C4-2B (cell line): ENCODE results near the gene SARS1.

Experiments used
- ZFX ChIP-seq: fragments of 450-650 bp; IDR thresholded peaks from 2 replicates; pipeline ENCODE4 v1.6.1; 2017
- TF ChIP-seq, protein P1 (sequence below): fragments of 450-650 bp; conservative IDR thresholded peaks from 2 replicates; pipeline ENCODE4 v1.5.1; 2017; ENCODE audit warnings: mild to moderate bottlenecking

- TF ChIP-seq, protein P1, sequence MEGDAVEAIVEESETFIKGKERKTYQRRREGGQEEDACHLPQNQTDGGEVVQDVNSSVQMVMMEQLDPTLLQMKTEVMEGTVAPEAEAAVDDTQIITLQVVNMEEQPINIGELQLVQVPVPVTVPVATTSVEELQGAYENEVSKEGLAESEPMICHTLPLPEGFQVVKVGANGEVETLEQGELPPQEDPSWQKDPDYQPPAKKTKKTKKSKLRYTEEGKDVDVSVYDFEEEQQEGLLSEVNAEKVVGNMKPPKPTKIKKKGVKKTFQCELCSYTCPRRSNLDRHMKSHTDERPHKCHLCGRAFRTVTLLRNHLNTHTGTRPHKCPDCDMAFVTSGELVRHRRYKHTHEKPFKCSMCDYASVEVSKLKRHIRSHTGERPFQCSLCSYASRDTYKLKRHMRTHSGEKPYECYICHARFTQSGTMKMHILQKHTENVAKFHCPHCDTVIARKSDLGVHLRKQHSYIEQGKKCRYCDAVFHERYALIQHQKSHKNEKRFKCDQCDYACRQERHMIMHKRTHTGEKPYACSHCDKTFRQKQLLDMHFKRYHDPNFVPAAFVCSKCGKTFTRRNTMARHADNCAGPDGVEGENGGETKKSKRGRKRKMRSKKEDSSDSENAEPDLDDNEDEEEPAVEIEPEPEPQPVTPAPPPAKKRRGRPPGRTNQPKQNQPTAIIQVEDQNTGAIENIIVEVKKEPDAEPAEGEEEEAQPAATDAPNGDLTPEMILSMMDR, result no peak
- no peak for TF ChIP-seq ZFX
Observed at GRCh38 chr1:109183058-109183738, 30.5 kb upstream of the SARS1 start.
